ENCODE results near the gene C22orf23. TPM values are rescaled to one million over a fixed set of nuclear protein-coding genes. Genes with fewer than 3 reads are reported as not detected.

C22orf23 gene
- polyA plus RNA-seq, 1 of the 3 experiments (the other 2 are of a cell fraction) = 0.33 TPM

- Histone ChIP-seq H3K36me3 (replicated peaks in 1 of 2; ENCODE audit: control insufficient read depth in 1 of 2, insufficient read depth in 2 of 2, low read length in 1 of 2) (peaks cover 0 to 13% of the 10 kb centered on the region in 2 experiments), H3F3A (replicated peaks; ENCODE audit: insufficient read depth) (no peaks in the 10 kb centered on the region), H3K9ac (no peak overlapping the region), H3K4me2 (no peak overlapping the region), H3K4me1 (ENCODE audit: control insufficient read depth in 1 of 2, insufficient read depth in 2 of 2, low read depth in 1 of 2, low read length in 1 of 2) (no peaks in the 10 kb centered on the region), H3K27ac (ENCODE audit: low read depth in 2 of 2, low read length in 1 of 2) (no peak overlapping the region), H2AFZ (ENCODE audit: low read depth) (no peak overlapping the region), H3K27me3 (ENCODE audit: insufficient read depth) (no peaks in the 10 kb centered on the region), H3K9me2 (no peaks in the 10 kb centered on the region), H3K4me3 (ENCODE audit: low read depth in 2 of 2, low read length in 1 of 2) (no peak overlapping the region), H3K79me2 (ENCODE audit: insufficient read depth) (no peaks in the 10 kb centered on the region), H3K9me3 (no peaks in the 10 kb centered on the region), H4K20me1 (ENCODE audit: insufficient read depth) (no peaks in the 10 kb centered on the region)
- WGBS (ENCODE audit: low lambda C conversion rate) = 100% methylated on average over 3 of the region's 4 CpGs
- CTCF ChIA-PET = interaction anchor here (1.2 kb wide), 1 partner anchor 37 kb away, joined by 4 read pairs; no protein-coding TSS in a partner anchor
- TF ChIP-seq RCOR1 (IDR thresholded peaks at IDR 0.05; ENCODE audit: low read length) (no peak), EP300 (IDR thresholded peaks at IDR 0.05; ENCODE audit: borderline replicate concordance in 1 of 2, low read depth in 1 of 2, low read length in 1 of 2) (no peak), FOXJ3 (CRISPR knock-in tag; IDR thresholded peaks at IDR 0.05) (no peak), CHD2 (IDR thresholded peaks at IDR 0.05; ENCODE audit: low read length, partially characterized antibody) (no peak), TCF12 (IDR thresholded peaks at IDR 0.05) (no peak), RAD21 (IDR thresholded peaks at IDR 0.05; ENCODE audit: low read length) (no peak), SMC3 (IDR thresholded peaks at IDR 0.05; ENCODE audit: low read depth, low read length) (no peak), PBX3 (IDR thresholded peaks at IDR 0.05) (no peak), TAF1 (IDR thresholded peaks at IDR 0.05; ENCODE audit: borderline replicate concordance, low read depth, low read length) (no peak), POLR2AphosphoS5 (IDR thresholded peaks at IDR 0.05; ENCODE audit: low read depth, low read length) (no peak), NRF1 (IDR thresholded peaks at IDR 0.05; ENCODE audit: low read depth, low read length) (no peak), MXI1 (IDR thresholded peaks at IDR 0.05; ENCODE audit: low read depth, low read length) (no peak), FOXM1 (IDR thresholded peaks at IDR 0.05; ENCODE audit: low read depth) (no peak), TEAD4 (IDR thresholded peaks at IDR 0.05; ENCODE audit: borderline replicate concordance, insufficient read depth) (no peak)
- TF ChIP-seq, protein P1, sequence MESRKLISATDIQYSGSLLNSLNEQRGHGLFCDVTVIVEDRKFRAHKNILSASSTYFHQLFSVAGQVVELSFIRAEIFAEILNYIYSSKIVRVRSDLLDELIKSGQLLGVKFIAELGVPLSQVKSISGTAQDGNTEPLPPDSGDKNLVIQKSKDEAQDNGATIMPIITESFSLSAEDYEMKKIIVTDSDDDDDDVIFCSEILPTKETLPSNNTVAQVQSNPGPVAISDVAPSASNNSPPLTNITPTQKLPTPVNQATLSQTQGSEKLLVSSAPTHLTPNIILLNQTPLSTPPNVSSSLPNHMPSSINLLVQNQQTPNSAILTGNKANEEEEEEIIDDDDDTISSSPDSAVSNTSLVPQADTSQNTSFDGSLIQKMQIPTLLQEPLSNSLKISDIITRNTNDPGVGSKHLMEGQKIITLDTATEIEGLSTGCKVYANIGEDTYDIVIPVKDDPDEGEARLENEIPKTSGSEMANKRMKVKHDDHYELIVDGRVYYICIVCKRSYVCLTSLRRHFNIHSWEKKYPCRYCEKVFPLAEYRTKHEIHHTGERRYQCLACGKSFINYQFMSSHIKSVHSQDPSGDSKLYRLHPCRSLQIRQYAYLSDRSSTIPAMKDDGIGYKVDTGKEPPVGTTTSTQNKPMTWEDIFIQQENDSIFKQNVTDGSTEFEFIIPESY (IDR thresholded peaks at IDR 0.05; ENCODE audit: borderline replicate concordance, low read depth) = no peak
- POLR2A ChIA-PET = no interaction called here
- no peak for DNase-seq
Measured at GRCh38 chr22:37970864-37971263, 17.5 kb upstream of the C22orf23 start.

GRCh38 chr22:37968452-37969251 lies 15.3 kb upstream of the C22orf23 start:
- H2AFZ ChIP-seq (ENCODE audit: low read depth) = no peak overlapping the region
- no peak overlapping the region for H3K27ac ChIP-seq (ENCODE audit: low read depth in 2 of 2, low read length in 1 of 2)
- H3K9me3 ChIP-seq = no peaks in the 10 kb centered on the region
- no peaks in the 10 kb centered on the region for H3K4me1 ChIP-seq (ENCODE audit: control insufficient read depth in 1 of 2, insufficient read depth in 2 of 2, low read depth in 1 of 2, low read length in 1 of 2)
- H3K9ac ChIP-seq = no peak overlapping the region
- ChIA-PET CTCF (no interaction called here), POLR2A (no interaction called here)
- H3K27me3 ChIP-seq (ENCODE audit: insufficient read depth) = no peaks in the 10 kb centered on the region
- H4K20me1 ChIP-seq (ENCODE audit: insufficient read depth) = no peaks in the 10 kb centered on the region
- no peak overlapping the region for H3K4me3 ChIP-seq (ENCODE audit: low read depth in 2 of 2, low read length in 1 of 2)
- no CpG with 5 or more reads among the region's 5 CpGs for WGBS (ENCODE audit: low lambda C conversion rate)
- no peaks in the 10 kb centered on the region for H3F3A ChIP-seq (replicated peaks; ENCODE audit: insufficient read depth)
- H3K9me2 ChIP-seq = no peaks in the 10 kb centered on the region
- TF ChIP-seq TEAD4 (IDR thresholded peaks at IDR 0.05; ENCODE audit: borderline replicate concordance, insufficient read depth) (no peak), RXRA (IDR thresholded peaks at IDR 0.05; ENCODE audit: borderline replicate concordance, low read depth) (no peak), EZH2phosphoT487 (IDR thresholded peaks at IDR 0.05; ENCODE audit: borderline replicate concordance, low read depth) (no peak), TAF1 (IDR thresholded peaks at IDR 0.05; ENCODE audit: borderline replicate concordance, low read depth, low read length) (no peak), MEF2A (IDR thresholded peaks at IDR 0.05; ENCODE audit: borderline replicate concordance, low read depth) (no peak), EP300 (IDR thresholded peaks at IDR 0.05; ENCODE audit: borderline replicate concordance in 1 of 2, low read depth in 1 of 2, low read length in 1 of 2) (no peak)
- H3K4me2 ChIP-seq = no peak overlapping the region
- no peak for DNase-seq
- no peaks in the 10 kb centered on the region for H3K79me2 ChIP-seq (ENCODE audit: insufficient read depth)
- H3K36me3 ChIP-seq (replicated peaks in 1 of 2; ENCODE audit: control insufficient read depth in 1 of 2, insufficient read depth in 2 of 2, low read length in 1 of 2) = peaks cover 0 to 14% of the 10 kb centered on the region in 2 experiments
